IMR-90 (cell line): ENCODE results near the gene NHP2. TPM values are rescaled to one million over a fixed set of nuclear protein-coding genes. Genes with fewer than 3 reads are reported as not detected.

Experiments used
- ATAC-seq: fragments of 200-7000 bp; cut with Tn5 transposase; 2 replicates; pipeline ENCODE4 v1.9.1; 2020; ENCODE audit warnings: low read depth, mild to moderate bottlenecking, moderate library complexity
- BruUV-seq: library from RNA; stranded (reverse); fragments of 400-500 nt; replicated peaks from 2 replicates; lab custom pipeline; 2021; lab: Mats Ljungman, UMichigan
- CTCF ChIA-PET: fragments of 300-600 bp; formaldehyde crosslinking; extraction: SDS; loops from one replicate; lab custom pipeline; 2021; ENCODE audit warnings: antibody characterized with exemption; lab: Yijun Ruan, JAX
- POLR2A ChIA-PET: fragments of 300-600 bp; sonication (Branson Sonifier 250); formaldehyde crosslinking; loops from one replicate; lab custom pipeline; 2022; ENCODE audit warnings: antibody characterized with exemption; ENCODE audit not compliant: unreplicated experiment; lab: Charles Lee
- DNase-seq: peaks from one replicate; pipeline ENCODE4 v3.0.0; 2013
- H2AFZ ChIP-seq: replicated peaks from 2 replicates; pipeline ENCODE3; 2013; ENCODE audit warnings: low read length, mild to moderate bottlenecking; ENCODE audit not compliant: poor library complexity
- H2AK5ac ChIP-seq: 2 replicates; pipeline ENCODE4 v1.6.1; 2013; ENCODE audit warnings: low read depth, low read length, inconsistent platforms
- H2AK9ac ChIP-seq: replicated peaks from 2 replicates; pipeline ENCODE3; 2013; ENCODE audit warnings: mild to moderate bottlenecking, low read depth, low read length, moderate library complexity; ENCODE audit not compliant: poor library complexity
- H2BK120ac ChIP-seq: 2 replicates; pipeline ENCODE4 v1.6.1; 2013; ENCODE audit warnings: low read depth, low read length, inconsistent platforms
- H2BK15ac ChIP-seq: 3 replicates; pipeline ENCODE4 v1.6.1; 2013; ENCODE audit warnings: low read depth, low read length, inconsistent platforms
- H2BK20ac ChIP-seq: 2 replicates; pipeline ENCODE4 v1.6.1; 2013; ENCODE audit warnings: low read depth, mild to moderate bottlenecking, inconsistent platforms, low read length, moderate library complexity
- H2BK5ac ChIP-seq: 2 replicates; pipeline ENCODE4 v1.6.1; 2013; ENCODE audit warnings: mild to moderate bottlenecking, low read depth, low read length, inconsistent platforms; ENCODE audit not compliant: poor library complexity, severe bottlenecking
- H3K14ac ChIP-seq: replicated peaks from 2 replicates; pipeline ENCODE4 v1.6.1; 2013; ENCODE audit warnings: low read depth, low read length, inconsistent platforms
- H3K18ac ChIP-seq: 2 replicates; pipeline ENCODE4 v1.6.1; 2013; ENCODE audit warnings: low read depth, low read length, control low read depth
- H3K23ac ChIP-seq: 2 replicates; pipeline ENCODE4 v1.6.1; 2013; ENCODE audit warnings: low read depth, low read length, inconsistent platforms
- H3K27ac ChIP-seq: 2 replicates; pipeline ENCODE4 v1.5.1; 2013; ENCODE audit warnings: mild to moderate bottlenecking, control low read depth, low read length; ENCODE audit not compliant: insufficient read depth
- H3K27me3 ChIP-seq: 2 replicates; pipeline ENCODE4 v1.6.1; 2013; ENCODE audit warnings: low read length; ENCODE audit not compliant: control insufficient read depth, insufficient read depth
- H3K36me3 ChIP-seq: 2 replicates; pipeline ENCODE4 v1.6.1; 2013; ENCODE audit warnings: low read length, mixed read lengths; ENCODE audit not compliant: control insufficient read depth, insufficient read depth
- H3K4ac ChIP-seq: 2 replicates; pipeline ENCODE4 v1.6.1; 2013; ENCODE audit warnings: low read depth, low read length, inconsistent platforms
- H3K4me1 ChIP-seq: 2 replicates; pipeline ENCODE4 v1.6.1; 2013; ENCODE audit warnings: low read length, mixed read lengths; ENCODE audit not compliant: control insufficient read depth, insufficient read depth
- H3K4me2 ChIP-seq: 2 replicates; pipeline ENCODE4 v1.6.1; 2013; ENCODE audit warnings: low read depth, mild to moderate bottlenecking, control low read depth, low read length, moderate library complexity
- H3K4me3 ChIP-seq: 2 replicates; pipeline ENCODE4 v1.5.1; 2013; ENCODE audit warnings: low read depth, mild to moderate bottlenecking, control low read depth, low read length, moderate library complexity; ENCODE audit not compliant: insufficient read depth
- H3K56ac ChIP-seq: 2 replicates; pipeline ENCODE4 v1.6.1; 2013; ENCODE audit warnings: low read length, inconsistent platforms; ENCODE audit not compliant: insufficient read depth; ENCODE audit errors: extremely low read depth
- H3K79me1 ChIP-seq, 2 experiments: 2 replicates each; pipeline ENCODE4 v1.6.1; 2013; ENCODE audit warnings: low read length in 2 of 2, inconsistent platforms in 1 of 2, low read depth in 1 of 2
- H3K9ac ChIP-seq: 2 replicates; pipeline ENCODE4 v1.6.1; 2013; ENCODE audit warnings: low read depth, low read length, control low read depth
- H3K9me1 ChIP-seq: 2 replicates; pipeline ENCODE4 v1.6.1; 2013; ENCODE audit warnings: low read length, inconsistent platforms; ENCODE audit not compliant: insufficient read depth
- H3K9me3 ChIP-seq: 2 replicates; pipeline ENCODE4 v1.6.1; 2013; ENCODE audit warnings: low read length; ENCODE audit not compliant: control insufficient read depth, insufficient read depth
- H4K20me1 ChIP-seq: 2 replicates; pipeline ENCODE4 v1.6.1; 2013; ENCODE audit warnings: low read length, inconsistent platforms; ENCODE audit not compliant: insufficient read depth
- H4K5ac ChIP-seq: 2 replicates; pipeline ENCODE4 v1.6.1; 2013; ENCODE audit warnings: mild to moderate bottlenecking, low read depth, low read length, control low read depth
- H4K8ac ChIP-seq, 2 experiments: 2 replicates each; pipeline ENCODE4 v1.6.1; 2013; ENCODE audit warnings: low read depth in 2 of 2, low read length in 2 of 2, control low read depth in 1 of 2, inconsistent platforms in 1 of 2
- H4K91ac ChIP-seq: 2 replicates; pipeline ENCODE4 v1.6.1; 2013; ENCODE audit warnings: low read depth, low read length, inconsistent platforms; ENCODE audit not compliant: insufficient read depth
- CEBPB ChIP-seq: IDR thresholded peaks from 2 replicates; pipeline ENCODE4 v1.6.1; 2012; ENCODE audit warnings: low read depth, low read length, improper control_type of control experiment
- CHD1 ChIP-seq: IDR thresholded peaks from 2 replicates; pipeline ENCODE4 v1.6.1; 2012; ENCODE audit warnings: low read depth, low read length, improper control_type of control experiment
- CTCF ChIP-seq: conservative IDR thresholded peaks from 2 replicates; pipeline ENCODE4 v1.5.1; 2012; ENCODE audit warnings: mild to moderate bottlenecking, low read depth, low read length, improper control_type of control experiment
- ELK1 ChIP-seq: fragments of 150-350 bp; IDR thresholded peaks from 2 replicates; pipeline ENCODE4 v1.6.1; 2016; ENCODE audit warnings: low read depth, mild to moderate bottlenecking, low read length, moderate library complexity, borderline replicate concordance
- FOS ChIP-seq: fragments of 150-350 bp; IDR thresholded peaks from 2 replicates; pipeline ENCODE4 v1.6.1; 2016; ENCODE audit warnings: low read depth, low read length
- MAFK ChIP-seq: IDR thresholded peaks from 2 replicates; pipeline ENCODE4 v1.6.1; 2012; ENCODE audit warnings: low read depth, low read length, improper control_type of control experiment
- MAZ ChIP-seq: IDR thresholded peaks from 2 replicates; pipeline ENCODE4 v1.6.1; 2012; ENCODE audit warnings: low read depth, mild to moderate bottlenecking, low read length, improper control_type of control experiment, moderate library complexity, borderline replicate concordance
- MXI1 ChIP-seq: IDR thresholded peaks from 2 replicates; pipeline ENCODE4 v1.6.1; 2012; ENCODE audit warnings: low read depth, mild to moderate bottlenecking, low read length, moderate library complexity, borderline replicate concordance
- NFE2L2 ChIP-seq: fragments of 150-350 bp; IDR thresholded peaks from 2 replicates; pipeline ENCODE4 v1.6.1; 2016; ENCODE audit warnings: low read depth, mild to moderate bottlenecking, low read length
- RAD21 ChIP-seq: IDR thresholded peaks from 2 replicates; pipeline ENCODE4 v1.6.1; 2012; ENCODE audit warnings: low read length, improper control_type of control experiment
- RCOR1 ChIP-seq: IDR thresholded peaks from 2 replicates; pipeline ENCODE4 v1.6.1; 2012; ENCODE audit warnings: mild to moderate bottlenecking, low read length, improper control_type of control experiment; ENCODE audit not compliant: insufficient replicate concordance
- RFX5 ChIP-seq: IDR thresholded peaks from 2 replicates; pipeline ENCODE4 v1.8.0; 2012; ENCODE audit warnings: low read depth, mild to moderate bottlenecking, low read length, moderate library complexity
- SMC3 ChIP-seq: fragments of 150-350 bp; IDR thresholded peaks from 2 replicates; pipeline ENCODE4 v1.6.1; 2016; ENCODE audit warnings: low read depth, mild to moderate bottlenecking, antibody characterized with exemption, low read length, moderate library complexity
- USF2 ChIP-seq: fragments of 150-350 bp; IDR thresholded peaks from 2 replicates; pipeline ENCODE4 v1.6.1; 2017; ENCODE audit warnings: mild to moderate bottlenecking, antibody characterized with exemption, low read length, low read depth
- WGBS, 2 experiments: methylation state at CpG; one replicate each; pipeline versions ENCODE4 v1.1.5 to v1.1.7; 2013; ENCODE audit warnings: missing lambda C conversion rate in 2 of 2; ENCODE audit not compliant: insufficient read length in 1 of 2; ENCODE audit errors: extremely low coverage in 2 of 2; 5-methylcytosine and 5-hydroxymethylcytosine counted together
- dilution Hi-C: fragments of 300-500 bp; cut with HindIII; formaldehyde crosslinking; loops from one replicate; pipeline ENCODE4 v1.14.3; 2018; ENCODE audit warnings: low sequenced_read_pairs; ENCODE audit not compliant: unreplicated experiment
- in situ Hi-C: fragments of 300-500 bp; cut with MboI; formaldehyde crosslinking; loops from 3 replicates; pipeline ENCODE4 v1.14.3; 2019; ENCODE audit warnings: low sequenced_read_pairs, inconsistent platforms, mixed read lengths
- intact Hi-C: fragments of 100-400 bp; cut with micrococcal nuclease; formaldehyde crosslinking; loops from 2 replicates; pipeline ENCODE4 v1.10.0; 2022
- polyA plus RNA-seq, 3 experiments: library from polyadenylated mRNA; depleted of rRNA; stranded (reverse); fragments of >200 nt; gene quantifications; 2 replicates each; pipeline ENCODE4 v1.2.3, GENCODE V29; 2012; ENCODE audit warnings: low replicate concordance in 1 of 3
- total RNA-seq: library from RNA; depleted of rRNA; stranded (reverse); fragments of >200 nt; gene quantifications from 2 replicates; pipeline ENCODE4 v1.2.3, GENCODE V29; 2012

The NHP2 gene
- total and polyA plus RNA-seq, 2 of the 4 experiments (the other 2 are of a cell fraction) = 180 to 278 TPM

- Histone ChIP-seq H4K8ac (no peak overlapping the region), H2BK15ac (no peak overlapping the region), H2AK9ac (no peak overlapping the region), H3K4me3 (no peak overlapping the region), H3K4me2 (no peak overlapping the region), H3K36me3 (no peaks in the 10 kb centered on the region), H3K4ac (no peak overlapping the region), H2BK20ac (no peak overlapping the region), H3K56ac (no peak overlapping the region), H3K9me1 (no peaks in the 10 kb centered on the region), H3K79me1 (no peaks in the 10 kb centered on the region), H4K5ac (no peak overlapping the region), H2BK120ac (no peak overlapping the region), H2AK5ac (no peak overlapping the region), H3K4me1 (peaks cover 3% of the 10 kb centered on the region), H3K14ac (no peak overlapping the region), H3K18ac (no peak overlapping the region), H2BK5ac (no peak overlapping the region), H3K9me3 (peaks cover 5% of the 10 kb centered on the region; the same call in 1 of the 2 replicates), H3K27ac (no peak overlapping the region), H3K9ac (no peak overlapping the region), H3K23ac (no peak overlapping the region), H4K20me1 (no peaks in the 10 kb centered on the region), H3K27me3 (peaks cover 23% of the 10 kb centered on the region; the same call in 1 of the 2 replicates), H2AFZ (no peak overlapping the region), H4K91ac (no peak overlapping the region)
- ChIA-PET CTCF (no interaction called here), POLR2A (no interaction called here)
- ATAC-seq (no peak), DNase-seq (no peak)
- intact Hi-C loops (no loop called here), in situ Hi-C loops (no loop called here), dilution Hi-C loops (no loop called here)
- TF ChIP-seq ELK1 (no peak), CTCF (no peak), FOS (no peak), NFE2L2 (no peak), USF2 (no peak), MAZ (no peak), SMC3 (no peak), CHD1 (no peak), RCOR1 (no peak), MXI1 (no peak), MAFK (no peak), RAD21 (no peak), CEBPB (no peak), RFX5 (no peak)
- BruUV-seq = no TSS peak
- no CpG with 5 or more reads among the region's 4 CpGs for WGBS, 2 experiments
Measured at GRCh38 chr5:178191661-178192060, 38.0 kb upstream of the NHP2 start.
